ENCODE data around the gene TLE3. TPM values are rescaled to one million over a fixed set of nuclear protein-coding genes. Genes with fewer than 3 reads are reported as not detected.

TLE3 gene
- total RNA-seq, 2 experiments from 2014 or later: 59.2 TPM

DNA sequence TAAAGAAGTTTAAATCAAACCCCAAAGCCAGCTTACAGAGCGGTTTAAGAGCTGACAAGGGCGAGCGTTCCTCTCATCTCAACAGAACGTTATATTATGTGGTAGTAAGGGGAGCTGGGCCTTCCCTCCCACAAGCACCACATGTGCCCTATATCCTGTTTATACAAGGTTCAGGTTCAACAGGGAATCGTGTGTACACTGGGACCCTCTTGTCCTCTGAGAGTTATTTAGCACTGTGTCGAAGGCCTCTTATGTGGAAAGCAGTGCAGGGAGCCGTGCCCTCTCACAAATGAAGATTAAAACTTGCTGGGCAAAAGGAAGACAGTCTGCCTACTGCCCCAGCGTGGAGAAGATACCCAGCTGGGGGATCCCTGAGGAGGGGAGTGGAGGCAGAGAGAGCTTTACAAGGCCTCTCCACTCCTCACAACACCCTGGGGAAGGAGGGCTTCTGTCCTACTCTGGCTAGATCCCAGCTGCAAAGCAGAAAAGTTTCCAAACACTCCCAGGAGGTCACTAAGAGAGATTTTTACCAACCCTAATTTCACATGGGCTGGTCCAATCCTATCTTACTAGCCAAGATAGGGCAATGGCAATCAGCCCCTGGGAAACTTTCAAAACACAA lies 2.9 kb downstream of the TLE3 start:
- Mint-ChIP-seq H3K27me3 (no peaks in the 10 kb centered on the region), H3K9me3 (no peaks in the 10 kb centered on the region), H3K4me1 (peaks cover 68% of the 10 kb centered on the region), H3K4me3 (peak overlapping the region; percentile 98), H3K36me3 (ENCODE audit: low read depth) (peaks cover 57% of the 10 kb centered on the region), H3K27ac (peak overlapping the region; percentile 75)
- ChIA-PET POLR2A (interaction anchor here (0.9 to 13.9 kb wide), 8 partner anchors 11 to 642 kb away, joined by 3 to 144 read pairs (median 4); partner anchors contain the start of gene RPLP1), CTCF (interaction anchor here (0.7 to 1.4 kb wide), 5 partner anchors 21 to 639 kb away, joined by 3 to 5 read pairs (median 3); no protein-coding TSS in a partner anchor)
- DNase-seq: no peak

DNA sequence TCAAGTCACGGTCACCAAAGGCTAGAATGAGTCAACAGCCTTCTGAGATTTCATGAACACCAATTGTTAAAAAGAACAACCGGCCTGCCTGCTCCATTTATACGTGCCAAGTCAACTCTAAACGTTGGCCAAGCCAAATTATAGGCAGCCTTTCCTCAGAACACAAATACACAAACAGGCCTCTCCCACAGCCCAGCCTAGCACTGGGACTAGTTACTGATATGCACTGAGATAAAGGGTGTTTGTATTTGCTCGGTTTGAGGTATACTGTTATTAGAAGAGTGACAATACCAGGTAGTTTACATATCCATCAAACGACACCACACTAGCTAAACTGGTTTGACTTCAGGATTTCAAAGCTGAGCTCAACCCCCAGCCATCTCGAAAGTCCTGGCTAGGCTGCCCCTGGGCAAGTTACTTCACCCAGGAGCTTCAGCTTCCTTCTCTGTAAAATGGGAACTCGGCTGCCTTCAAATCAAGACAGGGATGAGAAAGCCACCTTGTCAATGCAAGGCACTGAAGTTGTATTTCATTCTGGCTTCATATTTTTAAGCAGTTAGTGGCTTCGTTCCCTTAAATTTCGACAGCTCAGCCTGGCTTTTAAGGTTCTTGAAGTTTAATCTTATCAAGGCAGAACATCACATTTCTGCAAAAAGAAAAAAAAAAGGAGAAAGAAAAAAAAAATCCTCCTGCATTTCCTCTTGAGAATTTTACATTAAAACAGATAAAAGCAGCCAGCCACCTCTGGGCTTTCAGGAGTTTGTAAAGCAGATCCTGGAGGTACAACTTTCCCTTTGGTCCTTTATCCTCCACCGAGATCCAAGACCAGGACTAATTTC lies 4.0 kb downstream of the TLE3 start:
- H3K36me3 Mint-ChIP-seq (ENCODE audit: low read depth): peaks cover 66% of the 10 kb centered on the region
- ChIA-PET CTCF (interaction anchor here (0.7 to 1.7 kb wide), 4 partner anchors 24 to 638 kb away, joined by 3 read pairs; no protein-coding TSS in a partner anchor), POLR2A (interaction anchor here (1.2 to 13.9 kb wide), 4 partner anchors 10 to 337 kb away, joined by 3 to 144 read pairs (median 4); no protein-coding TSS in a partner anchor)
- no peak for DNase-seq
- H3K27ac Mint-ChIP-seq: peak overlapping the region; percentile 68
- H3K9me3 Mint-ChIP-seq: no peaks in the 10 kb centered on the region
- peak overlapping the region; percentile 63 for H3K4me3 Mint-ChIP-seq
- H3K27me3 Mint-ChIP-seq: no peaks in the 10 kb centered on the region
- peaks cover 72% of the 10 kb centered on the region for H3K4me1 Mint-ChIP-seq

DNA sequence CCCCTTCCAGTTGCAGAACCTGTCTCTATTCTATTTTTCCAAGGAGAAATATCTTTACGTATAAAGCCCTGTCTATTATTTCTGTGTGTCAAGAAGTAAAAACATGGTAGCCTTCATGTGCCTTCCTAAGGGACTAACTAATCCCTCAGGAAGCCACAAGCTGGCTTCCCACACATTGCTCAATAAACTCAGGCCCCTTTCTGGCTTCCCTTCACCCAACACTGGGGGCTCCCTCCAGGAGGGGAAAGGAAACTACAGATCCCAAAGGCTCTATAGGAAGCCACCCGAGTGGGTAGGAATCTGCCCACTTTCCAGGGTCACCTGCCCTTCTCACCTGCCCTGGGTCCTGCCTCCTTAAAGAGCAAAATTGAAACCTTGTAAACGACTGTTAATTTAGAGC lies 4.6 kb downstream of the TLE3 start:
- ChIA-PET CTCF (interaction anchor here (1.7 kb wide), 1 partner anchor 365 kb away, joined by 3 read pairs; no protein-coding TSS in a partner anchor), POLR2A (interaction anchor here (13.9 kb wide), 1 partner anchor 337 kb away, joined by 144 read pairs; no protein-coding TSS in a partner anchor)
- H3K4me1 Mint-ChIP-seq: peaks cover 73% of the 10 kb centered on the region
- H3K27me3 Mint-ChIP-seq: no peaks in the 10 kb centered on the region
- H3K27ac Mint-ChIP-seq: no peak overlapping the region
- no peaks in the 10 kb centered on the region for H3K9me3 Mint-ChIP-seq
- H3K4me3 Mint-ChIP-seq: peak overlapping the region; percentile 12
- peaks cover 67% of the 10 kb centered on the region for H3K36me3 Mint-ChIP-seq (ENCODE audit: low read depth)
- no peak for DNase-seq

DNA sequence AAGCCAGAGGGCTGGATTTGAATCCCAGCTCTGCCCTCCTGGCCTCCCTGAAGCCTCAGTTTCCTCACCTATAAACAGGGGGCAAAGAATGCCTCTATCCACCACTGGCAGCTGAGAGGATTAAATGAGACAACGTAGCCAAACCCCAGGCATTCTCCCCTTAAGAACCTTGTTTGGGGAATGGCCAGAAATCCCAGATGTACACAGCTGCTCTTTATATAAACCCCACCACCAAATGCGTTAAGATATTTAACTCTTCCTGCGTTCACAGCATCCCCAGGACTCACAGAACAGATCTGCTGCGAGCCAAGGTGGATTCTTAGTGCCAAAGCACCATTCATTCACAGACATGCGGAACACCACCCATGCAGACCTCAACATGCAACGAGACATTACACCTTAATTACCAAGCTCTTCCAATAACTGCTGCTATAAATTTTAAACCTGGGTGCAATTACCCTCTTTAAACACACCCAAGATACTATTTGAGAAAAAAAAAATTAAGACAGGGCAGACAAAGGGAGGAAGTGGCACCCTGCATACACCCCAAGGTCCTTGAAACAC lies 5.2 kb downstream of the TLE3 start:
- Mint-ChIP-seq H3K27me3 (no peaks in the 10 kb centered on the region), H3K4me1 (peaks cover 72% of the 10 kb centered on the region), H3K4me3 (peak overlapping the region; percentile 12), H3K27ac (peak overlapping the region; percentile 57), H3K9me3 (no peaks in the 10 kb centered on the region), H3K36me3 (ENCODE audit: low read depth) (peaks cover 70% of the 10 kb centered on the region)
- CTCF ChIA-PET: interaction anchor here (1.0 to 1.7 kb wide), 4 partner anchors 12 to 373 kb away, joined by 3 to 4 read pairs (median 3); no protein-coding TSS in a partner anchor
- POLR2A ChIA-PET: interaction anchor here (1.0 to 13.9 kb wide), 6 partner anchors 7 to 624 kb away, joined by 3 to 144 read pairs (median 8); no protein-coding TSS in a partner anchor
- no peak for DNase-seq

DNA sequence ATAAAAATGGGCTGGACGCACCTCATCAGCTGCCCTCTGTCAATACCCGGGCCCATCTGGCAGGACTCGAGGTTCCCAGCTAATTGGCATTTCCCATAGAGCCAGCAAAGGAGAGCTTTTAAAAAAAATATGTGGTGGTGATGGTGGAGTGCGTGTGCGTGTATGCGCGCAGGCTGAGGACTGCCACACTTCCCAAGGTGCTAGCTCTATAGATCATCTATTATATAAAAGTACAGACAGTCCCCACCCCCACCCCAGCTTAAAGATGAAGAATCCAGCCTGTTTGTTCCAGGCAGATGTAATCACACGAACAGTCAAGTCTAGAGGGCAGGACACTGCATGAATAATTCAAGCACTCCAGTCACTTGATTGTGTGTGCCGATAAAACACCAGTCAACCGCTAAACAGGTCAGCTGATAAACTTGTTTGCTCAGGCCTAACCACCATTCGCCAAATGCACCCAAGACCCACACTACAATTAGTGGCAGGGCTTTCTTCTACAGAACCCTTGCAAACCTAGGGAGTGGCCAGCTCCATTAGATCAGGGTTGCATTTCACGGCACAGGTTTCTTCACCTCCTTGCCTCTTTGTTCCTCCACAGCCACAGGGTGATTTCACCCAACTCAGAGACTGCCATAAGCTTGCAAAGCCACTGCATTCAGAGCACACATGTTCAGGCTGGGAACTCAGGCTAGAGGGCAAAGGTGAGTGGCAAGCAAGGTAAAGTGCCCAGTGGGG lies 5.8 kb downstream of the TLE3 start:
- Mint-ChIP-seq H3K9me3 (no peaks in the 10 kb centered on the region), H3K27me3 (no peaks in the 10 kb centered on the region), H3K4me1 (peaks cover 79% of the 10 kb centered on the region), H3K4me3 (peak overlapping the region; percentile 12), H3K36me3 (ENCODE audit: low read depth) (peaks cover 76% of the 10 kb centered on the region), H3K27ac (peak overlapping the region; percentile 57)
- DNase-seq: peak; percentile 74
- ChIA-PET CTCF (interaction anchor here (0.9 to 1.7 kb wide), 7 partner anchors 8 to 375 kb away, joined by 3 to 10 read pairs (median 4); no protein-coding TSS in a partner anchor), POLR2A (interaction anchor here (0.5 to 13.9 kb wide), 10 partner anchors 8 to 638 kb away, joined by 3 to 144 read pairs (median 4); no protein-coding TSS in a partner anchor)

DNA sequence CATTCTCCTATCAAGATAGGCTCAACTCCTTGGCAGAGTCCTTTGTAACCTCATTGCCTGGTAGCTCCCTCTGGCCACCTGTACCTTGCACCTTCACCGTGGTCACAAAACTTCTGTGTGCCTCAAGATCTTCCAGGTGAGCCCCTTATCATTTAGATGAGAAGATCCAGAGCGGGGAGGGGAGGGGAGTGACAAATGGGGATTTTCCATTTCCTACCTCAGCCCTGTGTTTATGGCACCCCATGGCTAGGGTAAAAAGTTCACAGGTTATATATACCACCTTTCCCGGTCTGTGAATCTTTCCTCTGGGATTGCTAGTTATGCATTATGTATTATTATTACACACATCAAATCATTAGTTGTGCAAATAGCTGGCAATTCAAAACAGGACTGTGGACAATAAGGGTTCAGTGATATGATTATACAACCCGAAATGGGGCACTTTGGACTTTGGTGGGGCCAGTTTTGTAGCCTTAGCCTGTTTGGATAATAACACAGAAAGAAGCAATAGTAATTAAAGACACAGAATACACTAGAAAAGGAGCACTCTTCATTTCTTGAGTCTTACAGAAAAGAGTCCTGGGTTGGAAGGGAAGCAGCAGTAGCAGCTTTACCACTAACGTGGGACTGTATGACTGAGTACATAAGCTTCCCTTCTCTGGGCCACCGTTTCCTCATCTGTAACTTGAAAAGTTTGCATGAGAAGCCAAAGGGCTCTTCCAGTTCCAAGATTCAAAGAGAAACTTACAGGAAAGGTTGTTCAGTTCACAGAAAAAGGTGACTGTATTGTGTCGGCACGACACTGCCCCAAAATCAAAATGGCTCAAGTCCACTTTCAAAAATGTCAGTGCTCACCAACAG lies 7.1 kb downstream of the TLE3 start:
- Mint-ChIP-seq H3K27ac (peak overlapping the region; percentile 57), H3K9me3 (no peaks in the 10 kb centered on the region), H3K27me3 (no peaks in the 10 kb centered on the region), H3K4me1 (peaks cover 89% of the 10 kb centered on the region), H3K4me3 (peak overlapping the region; percentile 12), H3K36me3 (ENCODE audit: low read depth) (peaks cover 85% of the 10 kb centered on the region)
- ChIA-PET POLR2A (interaction anchor here (1.5 to 13.9 kb wide), 4 partner anchors 9 to 399 kb away, joined by 4 to 144 read pairs (median 19); no protein-coding TSS in a partner anchor), CTCF (interaction anchor here (1.2 to 1.3 kb wide), 2 partner anchors 9 to 333 kb away, joined by 4 to 10 read pairs; no protein-coding TSS in a partner anchor)
- DNase-seq: peak; percentile 26

DNA sequence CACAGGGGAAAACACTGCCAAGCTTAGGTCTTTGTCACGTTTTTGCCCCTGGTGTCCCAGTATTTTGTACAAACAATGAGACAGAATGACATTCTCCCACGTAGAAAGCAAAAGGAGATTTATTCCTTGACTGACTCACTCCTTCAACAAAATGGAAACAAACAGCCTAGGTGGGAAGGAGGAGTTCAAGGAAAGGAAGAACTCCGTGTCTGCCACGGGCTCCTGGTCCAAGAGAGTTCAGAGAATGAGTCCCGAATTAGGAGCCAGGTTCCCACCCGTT lies 8.1 kb downstream of the TLE3 start:
- no peak overlapping the region for H3K4me3 Mint-ChIP-seq
- H3K27ac Mint-ChIP-seq: no peak overlapping the region
- peaks cover 89% of the 10 kb centered on the region for H3K4me1 Mint-ChIP-seq
- peaks cover 85% of the 10 kb centered on the region for H3K36me3 Mint-ChIP-seq (ENCODE audit: low read depth)
- no peaks in the 10 kb centered on the region for H3K27me3 Mint-ChIP-seq
- DNase-seq: no peak
- CTCF ChIA-PET: no interaction called here
- POLR2A ChIA-PET: interaction anchor here (1.9 to 3.1 kb wide), 2 partner anchors 10 to 66 kb away, joined by 10 to 28 read pairs; no protein-coding TSS in a partner anchor
- no peaks in the 10 kb centered on the region for H3K9me3 Mint-ChIP-seq

DNA sequence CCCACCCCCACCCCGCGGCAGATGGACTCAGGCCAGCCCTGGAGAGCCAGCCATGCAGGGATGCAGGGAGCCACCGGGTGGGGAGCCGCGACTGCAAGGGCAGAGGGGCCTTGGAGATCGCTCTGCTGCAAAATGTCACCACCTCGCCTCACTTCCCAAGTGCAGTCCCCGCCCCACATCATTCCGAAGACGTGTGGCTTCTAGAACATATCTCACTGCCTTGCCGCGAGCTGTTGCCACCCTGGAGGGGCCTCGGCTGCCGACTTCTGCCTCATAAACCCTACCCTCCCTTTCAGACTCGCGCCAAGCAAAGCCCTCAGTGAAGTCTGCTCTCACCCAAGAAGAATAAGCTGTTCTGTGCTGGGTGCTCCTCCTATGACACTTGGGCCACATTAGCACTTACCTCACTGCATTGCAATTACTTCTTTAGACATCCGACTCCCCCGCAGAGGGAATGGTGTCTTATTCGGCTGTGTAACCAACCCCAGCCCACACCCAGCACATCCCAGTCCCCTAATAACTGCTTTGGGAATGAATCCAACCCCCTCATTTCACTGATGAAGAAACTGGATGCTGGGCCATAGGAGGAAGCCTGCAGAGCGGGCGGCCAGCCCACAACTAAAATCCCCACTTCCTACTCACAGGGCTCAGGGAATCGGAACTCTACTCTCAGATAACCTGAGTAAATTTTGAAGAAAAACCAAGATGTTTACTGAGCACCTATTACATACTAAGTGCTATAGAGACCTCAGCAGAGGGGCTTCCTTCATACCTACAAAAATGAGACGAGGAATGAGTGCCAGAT lies 8.6 kb downstream of the TLE3 start:
- Mint-ChIP-seq H3K9me3 (no peaks in the 10 kb centered on the region), H3K4me1 (peaks cover 89% of the 10 kb centered on the region), H3K27me3 (no peaks in the 10 kb centered on the region), H3K4me3 (no peak overlapping the region), H3K27ac (no peak overlapping the region), H3K36me3 (ENCODE audit: low read depth) (peaks cover 86% of the 10 kb centered on the region)
- no peak for DNase-seq
- ChIA-PET POLR2A (no interaction called here), CTCF (no interaction called here)

DNA sequence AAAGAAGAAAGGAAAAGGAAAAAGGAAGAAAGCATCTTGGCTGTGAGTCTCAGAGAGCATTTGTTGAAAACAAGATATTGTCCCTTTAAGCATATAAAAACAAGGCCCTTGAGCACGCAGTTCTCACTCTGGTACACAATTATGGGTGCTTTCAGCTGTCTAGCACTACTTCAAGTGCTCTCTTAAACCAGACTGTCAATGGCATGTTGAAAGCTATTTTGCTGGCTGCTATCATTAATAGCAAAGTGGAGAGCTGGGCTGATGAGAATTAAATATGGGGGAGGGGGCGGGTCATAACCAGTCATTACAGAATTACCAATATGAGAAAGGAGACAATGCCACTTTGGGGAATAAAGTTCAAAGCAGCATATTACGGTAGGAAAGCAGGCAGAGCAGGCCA lies 9.3 kb downstream of the TLE3 start:
- Mint-ChIP-seq H3K27ac (no peak overlapping the region), H3K36me3 (ENCODE audit: low read depth) (peaks cover 88% of the 10 kb centered on the region), H3K4me1 (peaks cover 89% of the 10 kb centered on the region), H3K4me3 (no peak overlapping the region), H3K27me3 (no peaks in the 10 kb centered on the region), H3K9me3 (no peaks in the 10 kb centered on the region)
- POLR2A ChIA-PET: no interaction called here
- no peak for DNase-seq
- CTCF ChIA-PET: no interaction called here

DNA sequence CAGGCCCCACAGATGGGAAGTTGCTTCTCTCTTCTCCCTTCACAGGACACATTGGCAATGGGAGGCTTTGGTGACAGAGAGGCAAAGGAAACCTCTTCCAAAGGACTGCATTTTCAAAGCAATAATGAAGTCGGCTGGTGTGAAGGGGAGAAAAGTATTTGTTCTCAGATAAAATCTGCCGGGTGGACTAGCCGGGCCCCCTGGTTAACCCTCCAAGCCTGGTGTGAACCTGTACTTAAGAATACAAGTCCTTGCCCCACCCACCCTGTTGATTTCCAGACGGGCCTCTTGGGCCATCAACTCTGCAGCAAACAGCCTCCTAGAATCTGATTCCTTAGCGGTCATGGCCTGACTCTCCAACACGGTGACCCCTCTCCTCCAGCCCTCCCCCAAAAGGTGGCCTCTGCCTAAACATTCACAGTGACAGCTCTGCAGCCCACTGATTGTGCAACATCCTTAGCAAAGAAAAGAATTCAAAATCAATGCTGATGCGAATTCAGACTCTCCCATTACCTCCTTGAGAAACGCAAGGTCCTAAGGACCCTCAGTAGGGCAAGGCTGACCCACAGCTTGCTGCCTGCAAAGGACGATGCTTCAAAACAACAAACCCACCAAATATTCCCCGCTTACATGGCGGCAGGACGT lies 9.9 kb downstream of the TLE3 start:
- no peak overlapping the region for H3K27ac Mint-ChIP-seq
- H3K36me3 Mint-ChIP-seq (ENCODE audit: low read depth): peaks cover 86% of the 10 kb centered on the region
- DNase-seq: no peak
- H3K9me3 Mint-ChIP-seq: no peaks in the 10 kb centered on the region
- CTCF ChIA-PET: no interaction called here
- H3K4me1 Mint-ChIP-seq: peaks cover 89% of the 10 kb centered on the region
- H3K4me3 Mint-ChIP-seq: no peak overlapping the region
- H3K27me3 Mint-ChIP-seq: no peaks in the 10 kb centered on the region
- POLR2A ChIA-PET: interaction anchor here (3.0 kb wide), 1 partner anchor 9 kb away, joined by 17 read pairs; the partner anchor contains the start of gene TLE3

Measured in activated CD4-positive, alpha-beta memory T cell treated with anti-CD3 and anti-CD28 coated beads, Interleukin-2, amount 10 ng/mL, durations not matched to agents 7 days and 5 days (primary cell).